HG03280 (cell line): ENCODE data around the gene TAF6L.
"Not testable (repeated sequence)": the region's sequence is repeated elsewhere in the genome, so short reads cannot be mapped to it uniquely, and the experiment has no call there.

Experiments used
- ATAC-seq: cut with Tn5 transposase; IDR thresholded peaks from one replicate; pipeline ENCODE4 v1.9.1; 2021; ENCODE audit warnings: mild to moderate bottlenecking, moderate library complexity; ENCODE audit not compliant: unreplicated experiment

The TAF6L gene, protein sequence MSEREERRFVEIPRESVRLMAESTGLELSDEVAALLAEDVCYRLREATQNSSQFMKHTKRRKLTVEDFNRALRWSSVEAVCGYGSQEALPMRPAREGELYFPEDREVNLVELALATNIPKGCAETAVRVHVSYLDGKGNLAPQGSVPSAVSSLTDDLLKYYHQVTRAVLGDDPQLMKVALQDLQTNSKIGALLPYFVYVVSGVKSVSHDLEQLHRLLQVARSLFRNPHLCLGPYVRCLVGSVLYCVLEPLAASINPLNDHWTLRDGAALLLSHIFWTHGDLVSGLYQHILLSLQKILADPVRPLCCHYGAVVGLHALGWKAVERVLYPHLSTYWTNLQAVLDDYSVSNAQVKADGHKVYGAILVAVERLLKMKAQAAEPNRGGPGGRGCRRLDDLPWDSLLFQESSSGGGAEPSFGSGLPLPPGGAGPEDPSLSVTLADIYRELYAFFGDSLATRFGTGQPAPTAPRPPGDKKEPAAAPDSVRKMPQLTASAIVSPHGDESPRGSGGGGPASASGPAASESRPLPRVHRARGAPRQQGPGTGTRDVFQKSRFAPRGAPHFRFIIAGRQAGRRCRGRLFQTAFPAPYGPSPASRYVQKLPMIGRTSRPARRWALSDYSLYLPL

DNA sequence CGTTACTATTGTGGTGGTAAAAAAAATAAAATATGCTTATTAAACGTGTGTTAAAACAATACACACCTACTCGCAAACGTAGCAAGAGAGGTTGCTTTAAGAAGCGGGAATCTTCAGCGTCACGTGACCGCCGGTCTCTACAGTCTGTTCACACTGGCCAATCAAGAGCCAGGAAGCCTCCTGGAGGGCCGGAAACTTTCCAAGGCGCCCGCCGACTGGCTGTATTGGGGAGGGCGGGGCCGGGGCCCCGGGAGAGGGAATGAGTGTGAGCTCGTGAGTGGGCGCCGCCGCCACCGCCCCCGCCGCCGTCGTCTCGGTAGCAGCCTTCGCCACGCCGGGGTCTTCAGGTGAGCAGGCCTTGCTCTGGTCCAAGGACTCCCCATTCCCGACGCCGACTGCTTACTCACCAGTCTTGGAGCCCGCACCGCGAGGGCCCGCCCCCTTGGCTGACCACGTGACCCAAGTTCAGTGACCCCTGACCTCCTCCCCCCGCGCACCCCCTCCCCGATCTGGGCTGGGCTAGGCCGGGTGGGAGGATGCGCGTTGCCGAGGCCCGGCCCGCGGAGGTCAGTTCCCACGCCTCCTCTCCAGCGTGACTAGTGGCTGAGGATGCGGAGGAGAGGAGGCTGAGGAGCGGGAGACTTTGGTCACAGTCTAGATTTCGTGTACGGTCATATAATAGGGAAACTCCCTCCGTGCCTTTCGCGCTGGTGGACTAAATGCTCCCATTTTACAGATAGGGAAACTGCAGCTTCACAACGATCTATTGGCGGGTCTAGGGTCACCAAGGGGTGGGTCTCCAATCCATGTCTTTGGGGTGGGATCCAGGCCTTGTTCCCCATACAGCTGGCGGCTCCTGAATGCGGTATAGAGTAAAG lies at the start of gene TAF6L:
TSS of gene TAF6L (plus strand) at position 253 of the 878 bp plus-strand sequence. CDS start 4,388 bp downstream, outside the sequence.
- ATAC-seq = peak; percentile 81

DNA sequence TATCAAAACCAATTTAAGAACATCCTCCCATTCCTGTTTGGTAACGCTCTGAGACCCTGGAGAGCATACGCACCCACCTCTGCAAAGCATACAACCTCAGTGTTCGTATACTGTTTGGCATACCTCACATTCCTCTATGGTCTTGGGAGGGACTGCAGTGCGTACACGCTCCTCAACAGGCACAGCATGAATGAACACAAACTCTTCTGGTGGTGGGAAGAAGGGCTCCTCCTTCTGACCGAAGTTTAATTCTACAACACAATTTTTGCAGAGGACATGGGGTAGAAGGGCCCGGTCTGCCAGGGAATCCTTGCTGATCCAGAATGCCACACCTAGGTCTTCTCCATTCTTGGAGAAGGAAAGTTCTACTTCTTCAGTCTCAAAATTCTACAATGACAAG lies 49.2 kb upstream of the TAF6L start:
- ATAC-seq = no peak

DNA sequence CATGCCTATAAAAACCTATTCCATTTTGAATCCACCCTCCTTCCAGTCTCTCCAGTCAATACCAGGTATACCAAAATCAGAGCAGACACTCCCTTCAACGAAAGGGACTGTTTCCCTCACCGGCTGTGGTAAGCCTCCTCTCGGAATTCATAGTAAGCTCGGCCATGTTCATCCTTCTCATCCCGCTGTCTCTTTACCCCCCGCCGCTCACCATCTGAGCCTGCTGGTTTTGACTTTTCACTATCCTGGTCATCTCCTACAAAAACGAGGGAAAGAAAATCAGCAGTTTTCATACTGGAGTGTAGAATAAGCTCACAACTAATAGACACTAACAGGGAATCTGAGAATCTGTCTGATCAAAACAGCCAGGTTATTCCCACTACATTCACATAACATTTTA lies 47.0 kb upstream of the TAF6L start:
- no peak for ATAC-seq

DNA sequence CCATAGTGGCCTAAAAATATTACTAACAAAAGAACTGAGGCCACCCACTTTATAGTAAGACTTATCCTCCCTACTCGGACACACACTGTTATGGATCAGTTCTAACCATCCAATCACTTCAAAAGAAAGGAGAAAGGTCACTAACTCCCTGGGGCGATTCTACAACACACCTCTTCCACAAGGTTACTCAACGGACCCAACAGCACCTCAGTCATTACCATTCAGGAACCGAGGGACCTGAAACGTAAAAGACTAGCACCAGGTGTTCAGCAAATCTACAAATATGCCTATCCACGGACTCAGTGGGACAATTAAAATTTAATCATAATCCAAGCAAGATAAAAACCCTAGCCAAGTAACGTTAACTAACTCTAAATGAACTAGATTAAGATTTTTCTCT lies 45.5 kb upstream of the TAF6L start:
- ATAC-seq = no peak

DNA sequence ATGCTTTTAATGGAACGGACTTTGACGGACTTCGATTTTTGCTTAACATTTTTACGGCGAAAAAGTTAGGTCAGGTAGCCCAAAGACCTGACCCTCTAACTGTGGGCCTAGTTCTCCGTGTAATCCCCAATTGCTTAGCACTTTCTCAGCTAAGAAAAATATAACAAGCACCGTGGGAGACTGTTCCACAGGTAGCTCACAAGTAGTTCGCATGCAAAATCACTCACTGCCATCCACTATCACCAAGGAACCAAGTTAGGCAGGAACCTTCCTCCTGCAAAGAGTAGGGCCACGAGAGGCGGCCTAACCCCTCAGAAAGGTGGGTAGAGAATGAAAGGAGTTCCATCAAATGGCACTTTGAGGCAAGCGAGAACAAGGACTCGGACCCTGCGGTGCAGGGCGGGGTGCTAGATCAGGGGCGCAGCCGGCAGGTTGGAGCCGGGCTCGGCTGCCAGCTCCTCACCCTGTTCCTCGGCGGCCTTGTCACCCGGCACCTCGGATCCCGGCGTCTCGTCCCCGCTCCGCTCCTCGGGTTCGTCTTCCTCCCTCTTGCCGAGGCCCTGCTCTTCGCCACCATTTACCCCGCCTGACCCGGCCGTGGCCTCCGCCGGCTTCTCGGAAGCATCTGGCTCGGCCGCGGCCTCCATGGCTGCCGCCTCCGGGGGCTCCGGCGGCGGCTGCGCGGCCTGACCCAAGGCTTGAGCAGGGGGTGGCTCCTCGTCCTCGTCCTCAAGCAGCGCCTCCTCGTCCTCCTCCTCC lies 44.9 kb upstream of the TAF6L start:
- no peak for ATAC-seq

DNA sequence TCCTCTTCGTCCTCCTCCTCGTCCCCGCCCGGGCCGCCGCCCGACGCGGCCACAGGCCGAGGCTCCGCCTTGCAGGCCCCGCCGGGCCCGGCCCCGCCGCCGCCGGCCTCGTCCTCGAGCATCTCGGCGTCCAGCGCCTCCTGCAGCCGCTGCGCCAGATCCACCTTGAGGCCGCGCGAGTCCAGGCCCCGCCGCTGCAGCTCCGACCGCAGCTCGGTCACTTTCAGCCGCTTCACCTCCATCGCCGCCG lies 44.4 kb upstream of the TAF6L start:
- peak; percentile 5 for ATAC-seq

DNA sequence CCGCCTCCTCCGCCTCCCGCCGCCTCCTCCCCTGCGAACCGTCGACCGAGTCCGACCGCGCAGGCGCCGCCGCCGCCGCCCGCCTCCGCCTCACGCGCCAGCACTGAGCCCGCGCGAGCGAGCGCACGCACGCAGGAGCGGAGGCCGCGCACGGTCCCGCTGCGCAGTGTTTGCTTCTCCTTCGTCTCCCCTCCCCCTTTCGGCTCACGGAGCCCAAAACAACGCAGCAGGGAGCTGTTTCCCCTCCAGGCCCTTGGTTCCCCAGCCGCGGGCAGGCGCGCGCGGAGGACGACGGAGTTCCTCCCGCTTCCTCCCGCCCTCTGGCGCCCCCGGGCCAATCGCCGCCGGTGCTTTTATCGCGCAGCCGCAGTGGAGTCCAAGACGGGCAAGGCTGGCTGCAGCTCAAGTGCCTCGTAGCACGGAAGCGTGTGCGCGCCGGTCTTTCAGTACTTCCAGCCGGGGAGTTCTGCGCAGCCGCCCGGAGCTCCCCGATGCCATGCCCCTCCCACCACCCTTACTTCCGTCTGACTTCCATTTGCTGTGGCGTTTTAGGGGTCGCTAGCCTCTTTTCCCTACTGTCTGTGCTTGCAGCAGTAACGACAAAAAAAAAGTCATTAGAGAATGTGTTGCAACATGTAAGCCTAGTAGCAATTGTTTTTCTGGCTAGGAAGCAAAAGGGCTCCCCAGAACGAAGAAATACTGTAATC lies 43.9 kb upstream of the TAF6L start, which contains the start of gene HNRNPUL2:
TSS of gene HNRNPUL2 (minus strand) at position 293 of the 707 bp plus-strand sequence. CDS start 301 bp downstream, outside the sequence.
- peak; percentile 74 for ATAC-seq

DNA sequence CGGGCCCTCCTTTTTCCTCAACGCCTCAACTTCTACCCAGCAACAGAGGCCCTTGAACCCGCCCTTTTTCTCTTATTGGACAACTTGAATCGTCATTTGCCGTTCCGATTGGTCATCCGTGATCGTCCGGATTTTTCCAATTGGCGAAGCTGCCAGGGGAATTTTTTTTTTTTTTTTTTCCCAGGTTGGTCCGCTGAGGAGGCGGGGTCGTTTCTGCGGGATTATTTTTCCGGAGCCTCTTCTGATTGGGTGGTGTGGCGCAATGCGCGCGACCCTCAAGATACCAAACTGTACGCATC lies 43.4 kb upstream of the TAF6L start:
- ATAC-seq = peak; percentile 59

DNA sequence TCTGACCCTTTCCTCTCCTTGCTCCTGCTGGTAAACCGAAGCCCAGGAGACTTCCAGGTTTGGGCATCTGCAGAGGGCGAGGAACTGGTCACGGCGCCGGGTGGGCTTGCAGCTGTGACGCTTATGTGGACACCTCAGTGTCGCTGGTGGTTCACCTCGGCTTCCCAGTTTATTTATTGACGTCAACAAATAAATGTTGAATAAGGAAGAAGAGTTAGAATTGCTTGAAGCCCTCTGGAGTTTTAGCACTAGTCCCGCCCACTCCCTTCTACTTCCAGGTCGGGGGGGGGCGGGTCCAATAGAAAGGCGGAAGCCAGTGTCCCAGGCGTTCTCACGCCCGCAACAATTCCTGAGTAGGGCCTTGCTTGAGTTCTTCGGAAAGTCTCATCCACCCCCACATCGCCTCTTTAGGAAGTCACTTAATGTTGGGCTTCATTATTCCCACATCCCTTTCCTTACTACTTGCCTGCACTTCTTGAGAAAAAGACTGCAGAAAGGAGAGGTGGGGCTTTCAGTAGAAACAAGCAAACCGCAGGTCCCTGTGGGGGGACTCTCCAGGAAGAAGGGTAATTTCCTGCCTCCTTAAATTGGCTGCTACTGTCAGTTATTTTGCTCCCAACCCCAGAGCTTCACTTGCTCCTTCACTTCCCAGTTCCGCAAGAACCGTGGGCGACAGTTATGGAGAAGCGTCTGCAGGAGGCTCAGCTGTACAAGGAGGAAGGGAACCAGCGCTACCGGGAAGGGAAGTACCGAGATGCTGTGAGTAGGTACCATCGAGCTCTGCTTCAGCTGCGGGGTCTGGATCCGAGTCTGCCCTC lies 42.8 kb upstream of the TAF6L start, which contains the start of gene TTC9C:
TSS of gene TTC9C (plus strand) at position 316 of the 818 bp plus-strand sequence. CDS start at position 679, 363 bp downstream.
- peak; percentile 12 for ATAC-seq

DNA sequence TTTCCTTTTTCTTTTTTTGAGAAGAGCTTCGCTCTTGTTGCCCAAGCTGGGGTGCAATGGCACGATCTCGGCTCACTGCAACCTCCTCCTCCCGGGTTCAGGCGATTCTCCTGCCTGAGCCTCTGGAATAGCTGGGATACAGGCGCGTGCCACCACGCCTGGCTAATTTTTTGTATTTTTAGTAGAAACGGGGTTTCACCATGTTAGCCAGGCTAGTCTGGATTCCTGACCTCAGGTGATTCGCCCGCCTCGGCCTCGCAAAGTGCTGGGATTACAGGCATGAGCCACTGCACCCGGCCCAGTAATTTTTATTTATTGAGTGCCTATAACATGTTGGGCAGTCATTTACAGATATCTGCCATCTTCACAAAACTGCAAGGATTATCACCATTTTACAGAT lies 41.1 kb upstream of the TAF6L start:
- ATAC-seq = not testable (repeated sequence)

DNA sequence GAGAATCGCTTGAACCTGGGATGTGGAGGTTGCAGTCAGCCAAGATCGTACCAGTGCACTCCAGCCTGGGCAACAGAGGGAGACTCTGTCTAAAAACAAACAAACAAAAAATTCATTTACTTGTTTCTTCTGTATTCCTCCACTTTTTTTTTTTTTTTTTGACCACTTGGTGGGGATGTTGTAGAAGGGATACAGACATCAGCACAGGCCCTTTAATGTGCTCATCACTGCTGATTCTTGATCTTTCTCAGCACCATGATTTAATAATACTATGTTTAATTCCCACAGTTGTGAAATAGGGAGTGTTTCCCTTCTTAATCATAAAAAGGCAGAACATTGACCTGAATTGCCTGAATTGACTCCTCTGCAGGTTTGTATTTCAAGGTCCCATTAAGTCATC lies 38.4 kb upstream of the TAF6L start:
- no peak for ATAC-seq

DNA sequence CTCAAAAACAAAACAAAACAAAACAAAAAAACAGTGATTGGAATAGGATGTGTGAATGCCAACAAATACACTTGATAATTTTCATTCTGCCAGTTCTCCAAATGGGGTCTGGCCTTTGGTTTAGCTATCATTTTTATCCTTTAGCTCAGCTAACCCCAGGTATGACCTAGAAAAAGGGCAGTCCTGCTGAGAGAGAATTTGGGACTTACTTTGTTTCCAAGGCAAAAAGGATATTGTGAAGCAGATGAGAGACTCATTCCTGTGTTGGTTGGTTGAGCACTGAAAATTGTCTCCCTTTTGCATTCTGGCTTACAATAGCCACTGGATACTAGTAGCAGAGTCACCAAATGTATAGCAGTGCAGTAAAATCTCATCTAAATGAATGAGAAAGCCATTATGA lies 34.0 kb upstream of the TAF6L start:
- no peak for ATAC-seq

DNA sequence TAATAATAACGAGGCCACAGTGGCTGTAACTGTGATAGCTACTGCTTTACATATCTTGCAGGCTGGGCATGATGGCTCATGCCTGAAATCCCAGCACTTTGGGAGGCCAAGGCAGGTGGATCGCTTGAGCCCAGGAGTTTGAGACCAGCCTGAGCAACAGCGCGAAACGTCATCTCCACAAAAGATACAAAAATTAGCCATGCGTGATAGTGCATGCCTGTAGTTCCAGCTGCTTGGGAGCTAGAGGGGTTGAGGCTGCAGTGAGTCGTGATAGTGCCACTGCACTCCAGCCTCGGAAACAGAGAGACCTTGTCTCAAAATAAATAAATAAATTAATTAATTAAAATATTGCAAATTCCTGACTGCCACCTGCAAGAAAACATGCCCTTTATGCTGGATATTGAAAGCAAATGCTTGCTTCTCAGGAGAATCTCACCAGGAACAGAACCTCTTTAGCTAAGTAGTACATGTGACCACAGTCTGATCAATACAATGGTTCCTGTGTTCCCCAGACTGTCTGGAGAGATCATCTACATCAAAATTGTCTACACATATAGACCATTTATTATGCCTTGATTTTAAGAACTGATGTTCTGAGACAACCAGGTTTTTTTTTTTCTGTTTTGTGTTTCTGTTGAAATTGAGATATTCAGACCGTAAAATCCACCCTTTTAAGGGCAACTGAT lies 23.6 kb upstream of the TAF6L start:
- ATAC-seq = no peak

DNA sequence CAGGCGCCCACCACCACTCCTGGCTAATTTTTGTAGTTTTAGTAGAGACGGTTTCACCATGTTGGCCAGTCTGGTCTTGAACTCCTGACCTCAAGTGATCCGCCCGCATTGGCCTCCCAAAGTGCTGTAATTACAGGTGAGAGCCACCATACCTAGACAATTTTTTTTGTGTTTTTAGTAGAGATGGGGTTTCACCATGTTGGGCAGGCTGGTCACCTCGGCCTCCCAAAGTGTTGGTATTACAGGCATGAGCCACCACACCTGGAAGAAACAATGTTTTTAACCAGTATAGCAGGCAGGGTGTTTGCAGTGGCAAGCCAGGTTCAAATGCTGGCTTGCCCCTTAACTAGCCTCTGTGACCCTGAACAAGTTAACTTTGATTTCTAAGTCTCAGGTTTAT lies 21.3 kb upstream of the TAF6L start:
- not testable (repeated sequence) for ATAC-seq

DNA sequence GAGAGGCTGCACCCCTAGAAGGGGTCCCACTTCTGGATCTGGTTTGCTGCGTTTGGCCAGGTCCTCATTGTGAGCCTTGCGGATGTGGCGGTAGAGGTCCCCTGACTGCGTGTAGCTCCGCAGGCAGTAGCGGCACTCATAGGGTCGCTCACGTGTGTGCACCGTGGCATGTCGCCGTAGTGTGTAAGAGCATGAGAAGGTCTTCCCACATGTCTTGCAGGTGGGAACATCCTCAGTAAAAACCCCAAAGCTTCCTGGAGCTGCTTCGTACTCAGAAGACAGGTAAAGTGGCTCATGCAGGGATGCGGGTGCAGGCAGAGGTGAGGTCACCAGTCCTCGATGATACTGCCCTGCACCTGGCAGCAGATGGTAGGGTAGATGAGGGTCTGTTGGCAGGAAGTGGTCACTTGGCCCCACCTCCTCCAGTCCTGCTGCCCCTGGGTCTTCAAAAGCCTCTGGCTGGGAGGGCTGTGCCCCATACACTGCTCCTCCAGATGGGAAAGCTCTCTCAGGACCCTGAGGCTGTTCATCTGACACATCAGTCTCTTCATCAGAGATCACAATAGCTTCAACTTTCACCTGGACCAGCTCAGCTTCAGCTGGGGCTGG lies 18.9 kb upstream of the TAF6L start:
- ATAC-seq = no peak

DNA sequence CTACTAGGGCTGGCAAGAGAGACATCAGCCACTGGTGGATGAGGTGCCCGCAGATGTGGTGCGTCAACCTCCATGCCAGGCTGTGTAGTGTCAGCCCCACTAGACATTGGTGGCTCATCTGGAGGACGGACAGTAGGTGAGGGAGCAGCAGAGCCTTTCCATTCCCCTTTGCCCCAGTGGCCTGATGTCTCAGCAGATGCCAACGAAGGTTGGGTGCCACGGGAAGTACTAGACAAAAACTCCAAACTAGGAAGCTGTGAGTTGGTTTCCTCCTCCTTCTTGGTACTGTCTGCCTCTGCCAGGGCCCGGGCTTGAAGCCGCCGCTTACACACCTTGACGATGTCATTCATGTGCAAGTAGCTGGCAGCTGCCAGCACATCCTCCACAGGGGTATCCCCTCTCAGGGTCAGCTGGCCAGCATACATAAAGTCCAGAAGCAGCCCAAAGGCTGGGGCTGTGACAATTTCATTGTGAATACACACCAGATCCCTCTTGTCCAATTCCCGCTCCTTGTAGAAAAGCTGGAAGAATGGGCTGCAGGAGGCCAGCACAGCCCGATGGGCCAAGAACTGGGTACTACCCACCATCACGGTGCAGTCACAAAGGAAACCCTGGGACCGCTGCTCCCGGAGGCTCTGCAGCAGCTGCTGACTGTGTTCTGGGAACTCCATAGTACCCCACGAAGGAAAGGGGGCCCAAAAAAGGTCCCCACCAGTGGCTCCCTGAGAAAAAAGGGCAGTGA lies 18.0 kb upstream of the TAF6L start:
- ATAC-seq = peak; percentile 4

DNA sequence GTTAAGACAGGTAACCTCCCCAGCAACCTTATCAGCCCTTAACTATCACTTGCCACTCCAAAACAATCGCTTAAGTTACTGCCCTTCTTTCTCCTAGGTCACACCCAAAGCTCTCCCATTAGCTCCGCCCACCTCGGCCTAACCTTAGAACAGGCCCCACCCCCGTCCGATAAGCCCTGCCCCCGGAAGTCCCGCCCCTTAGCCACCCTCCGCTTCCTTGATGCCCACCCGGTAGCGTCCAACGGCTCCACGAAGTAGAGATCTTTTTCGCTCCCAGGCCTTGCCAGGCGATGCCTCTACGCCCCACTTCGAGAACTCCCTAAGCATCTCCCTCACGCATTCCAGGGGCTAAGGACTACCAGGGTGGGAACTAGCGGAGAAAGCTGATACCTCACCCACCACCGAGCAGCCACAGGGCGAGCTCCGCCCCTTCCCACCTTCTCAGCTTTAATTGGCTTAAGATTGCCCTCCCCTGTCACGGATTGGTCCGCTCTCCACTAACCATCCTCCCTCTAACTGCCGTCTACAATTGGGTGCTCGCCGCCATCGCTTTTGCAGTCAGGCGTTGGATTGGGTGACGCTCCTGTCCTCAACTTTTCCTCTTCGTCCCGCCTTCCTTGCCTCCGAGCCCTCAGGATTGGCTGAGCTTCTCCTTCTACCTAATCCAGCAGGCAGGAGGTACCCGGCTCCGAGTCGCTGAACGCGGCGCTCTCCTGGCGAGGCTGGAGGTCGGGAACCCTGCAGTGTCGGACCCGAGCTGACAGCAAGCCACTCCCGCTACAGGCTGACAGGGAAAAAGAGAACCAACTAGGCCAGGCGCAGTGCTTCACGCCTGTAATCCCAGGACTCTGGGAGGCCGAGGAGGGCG lies 17.2 kb upstream of the TAF6L start, which contains the start of gene ZBTB3:
TSS of gene ZBTB3 (minus strand) at position 425 of the 868 bp plus-strand sequence. CDS start 496 bp downstream, outside the sequence.
- peak; percentile 96 for ATAC-seq
